GM21786 (cell line): ENCODE results near the gene OR51G2.

Source experiments
- ATAC-seq: cut with Tn5 transposase; IDR thresholded peaks from one replicate; pipeline ENCODE4 v1.9.1; 2021; ENCODE audit not compliant: unreplicated experiment

The OR51G2 gene

DNA sequence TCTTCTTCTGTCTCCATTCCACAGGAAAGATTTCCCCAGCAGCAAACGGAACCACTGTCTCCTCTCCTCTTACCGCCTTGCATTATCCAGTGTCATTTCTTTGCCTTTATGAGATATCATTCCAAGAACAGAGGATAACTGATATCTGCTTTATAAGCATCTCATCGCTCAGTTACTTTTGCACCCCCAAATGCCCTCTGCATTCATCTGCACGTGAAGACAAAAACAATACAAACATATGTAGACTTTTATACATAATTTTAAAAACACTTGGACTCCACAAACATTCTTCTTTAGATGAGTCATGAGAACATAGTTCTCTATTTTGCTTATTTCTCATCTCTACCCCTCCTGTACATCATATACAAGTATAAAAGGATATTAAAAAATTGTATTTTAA, 38.0 kb downstream of the OR51G2 start:
- no peak for ATAC-seq

DNA sequence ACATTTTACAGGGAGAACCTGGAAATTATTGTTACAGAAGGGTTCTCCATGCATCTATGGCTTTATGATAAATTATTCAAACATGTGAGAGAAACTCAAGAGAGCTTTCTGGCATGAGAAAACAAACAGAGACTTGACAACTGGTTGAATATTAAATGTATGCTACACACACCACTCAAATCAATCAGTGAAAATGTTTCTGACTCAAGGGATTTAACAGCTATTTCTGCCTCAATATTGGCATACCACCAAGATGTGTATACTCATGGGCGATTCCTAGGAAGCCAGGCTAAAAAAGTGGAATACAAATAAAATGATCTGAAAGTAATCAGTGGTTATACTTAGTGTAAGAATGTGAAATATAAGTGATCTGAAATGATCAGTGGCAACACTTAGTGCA, 53.3 kb downstream of the OR51G2 start:
- no peak for ATAC-seq

DNA sequence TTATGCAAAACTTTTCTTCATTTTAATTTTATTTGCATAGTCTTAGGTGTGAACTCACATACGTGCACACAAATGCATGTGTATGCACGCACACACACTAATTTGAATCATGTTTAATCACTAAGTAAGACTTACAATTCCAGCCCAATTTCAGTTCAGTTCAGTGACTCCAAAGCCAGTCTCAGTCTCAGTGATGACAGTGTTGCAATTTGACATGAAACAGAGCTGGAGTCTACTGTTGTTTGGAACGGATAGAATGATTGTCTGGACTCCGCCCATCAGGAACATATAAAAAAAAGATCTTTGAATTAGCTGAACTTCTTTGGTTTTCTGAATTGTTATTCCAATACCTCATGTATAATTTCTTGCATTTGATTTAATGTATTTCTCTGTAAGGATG, 55.3 kb downstream of the OR51G2 start:
- no peak for ATAC-seq
